PFSK-1 (cell line): ENCODE data around the gene CNTLN.

Experiments
- FOXP2 ChIP-seq: optimal IDR thresholded peaks from 2 replicates; pipeline ENCODE3; 2011; ENCODE audit warnings: borderline replicate concordance, control low read depth, inconsistent platforms; ENCODE audit not compliant: insufficient read depth; ENCODE audit errors: extremely low read length, extremely low read depth
- POLR2AphosphoS5 ChIP-seq: IDR thresholded peaks from 2 replicates; pipeline ENCODE4 v1.6.1; 2012; ENCODE audit warnings: low read depth, mild to moderate bottlenecking, control low read depth, low read length, moderate library complexity
- REST ChIP-seq, 2 experiments: IDR thresholded peaks; 2 replicates each; pipeline versions ENCODE4 v1.6.1 to v1.8.0; 2011 to 2012; ENCODE audit warnings: low read depth in 2 of 2, low read length in 2 of 2, control low read depth in 1 of 2, inconsistent platforms in 1 of 2, mild to moderate bottlenecking in 1 of 2, moderate library complexity in 1 of 2; ENCODE audit not compliant: insufficient read depth in 1 of 2
- SIN3A ChIP-seq: IDR thresholded peaks from 2 replicates; pipeline ENCODE4 v1.6.1; 2012; ENCODE audit warnings: mild to moderate bottlenecking, low read length, moderate library complexity, borderline replicate concordance; ENCODE audit not compliant: insufficient read depth
- TAF1 ChIP-seq: IDR thresholded peaks from 2 replicates; pipeline ENCODE4 v1.6.1; 2012; ENCODE audit warnings: low read length, control low read depth, borderline replicate concordance; ENCODE audit not compliant: insufficient read depth

CNTLN gene

GRCh38 chr9:17120203-17120602 lies 14.6 kb upstream of the CNTLN start:
- TF ChIP-seq SIN3A (no peak), FOXP2 (no peak), POLR2AphosphoS5 (no peak), TAF1 (no peak), REST (IDR thresholded peaks at IDR 0.05; ENCODE audit: insufficient read depth in 1 of 2, low read depth in 2 of 2, low read length in 2 of 2) (no peak)

GRCh38 chr9:17121264-17121663 lies 13.6 kb upstream of the CNTLN start:
- TF ChIP-seq FOXP2 (no peak), TAF1 (no peak), POLR2AphosphoS5 (no peak), SIN3A (no peak), REST (IDR thresholded peaks at IDR 0.05; ENCODE audit: insufficient read depth in 1 of 2, low read depth in 2 of 2, low read length in 2 of 2) (no peak)

GRCh38 chr9:17130291-17130690 lies 4.5 kb upstream of the CNTLN start:
- TF ChIP-seq TAF1 = no peak
- TF ChIP-seq SIN3A = no peak

GRCh38 chr9:17130725-17131124 lies 4.1 kb upstream of the CNTLN start:
- TF ChIP-seq FOXP2 = no peak
- TF ChIP-seq SIN3A = no peak
- TF ChIP-seq TAF1 = no peak
- no peak for TF ChIP-seq POLR2AphosphoS5
- TF ChIP-seq REST (IDR thresholded peaks at IDR 0.05; ENCODE audit: insufficient read depth in 1 of 2, low read depth in 2 of 2, low read length in 2 of 2) = no peak

GRCh38 chr9:17131494-17131893 lies 3.3 kb upstream of the CNTLN start:
- TF ChIP-seq SIN3A (no peak), POLR2AphosphoS5 (no peak), REST (IDR thresholded peaks at IDR 0.05; ENCODE audit: insufficient read depth in 1 of 2, low read depth in 2 of 2, low read length in 2 of 2) (no peak), FOXP2 (no peak), TAF1 (no peak)
